ENCODE data around the gene FBXL7. TPM values are rescaled to one million over a fixed set of nuclear protein-coding genes. Genes with fewer than 3 reads are reported as not detected.

FBXL7 gene
- total and polyA plus RNA-seq, 4 donors: 0.24 to 1.4 (median 1.2) TPM

- Histone ChIP-seq H3K9me3 (ENCODE audit: control insufficient read depth in 4 of 4, low read length in 3 of 4) (no peaks in the 10 kb centered on the region), H3K9ac (ENCODE audit: low read depth in 1 of 2, low read length in 2 of 2) (no peak overlapping the region), H3K4me3 (ENCODE audit: low read depth in 1 of 3, low read length in 3 of 3) (no peak overlapping the region), H3K27ac (ENCODE audit: low read depth in 1 of 2, low read length in 2 of 2) (no peak overlapping the region), H3K36me3 (ENCODE audit: control insufficient read depth in 4 of 4, insufficient read depth in 3 of 4, low read depth in 1 of 4, low read length in 3 of 4) (no peaks in the 10 kb centered on the region), H3K27me3 (ENCODE audit: control insufficient read depth in 4 of 4, insufficient read depth in 4 of 4, low read length in 3 of 4) (no peaks in the 10 kb centered on the region), H3K4me1 (ENCODE audit: control insufficient read depth in 4 of 4, insufficient read depth in 4 of 4, low read length in 3 of 4) (no peaks in the 10 kb centered on the region)
- WGBS: 81% methylated on average over 11 of the region's 11 CpGs
- DNase-seq (ENCODE audit: low spot score): no peak
- TF ChIP-seq CTCF (IDR thresholded peaks at IDR 0.05; ENCODE audit: low read depth, low read length, missing input control) (no peak), GABPA (IDR thresholded peaks at IDR 0.05 in 1 of 2, conservative IDR thresholded peaks at IDR 0.05 in 1 of 2) (no peak), HNF4G (IDR thresholded peaks at IDR 0.05) (no peak), FOXA2 (IDR thresholded peaks at IDR 0.05) (no peak), SP1 (IDR thresholded peaks at IDR 0.05) (no peak), MAX (IDR thresholded peaks at IDR 0.05) (no peak), RXRA (IDR thresholded peaks at IDR 0.05) (no peak), JUND (IDR thresholded peaks at IDR 0.05) (no peak), NR2F2 (IDR thresholded peaks at IDR 0.05) (no peak), ATF3 (IDR thresholded peaks at IDR 0.05) (no peak), EGR1 (IDR thresholded peaks at IDR 0.05; ENCODE audit: low read depth in 2 of 2) (no peak), TAF1 (conservative IDR thresholded peaks at IDR 0.05) (no peak), REST (IDR thresholded peaks at IDR 0.05) (no peak), FOXA1 (IDR thresholded peaks at IDR 0.05) (no peak), RAD21 (IDR thresholded peaks at IDR 0.05) (no peak), ZBTB33 (IDR thresholded peaks at IDR 0.05) (no peak)
These were observed 429.8 kb downstream of the FBXL7 start for GRCh38 chr5:15929611-15930263.

Measured in liver (tissue), 9 donors.